ENCODE results near the gene TRMU. TPM values are rescaled to one million over a fixed set of nuclear protein-coding genes. Genes with fewer than 3 reads are reported as not detected.

Gene TRMU
- total RNA-seq (2014; rRNA removed; shearing (Covaris generic)) = 58.7 and 70.4 TPM in 2 replicates
- polyA plus RNA-seq (2016; fragmentation: Nextera tagmentation; extraction: Ambion mirVana) = 40.3 and 48.3 TPM in 2 replicates
- long read RNA-seq, transcript TRMU-201 (11 exons, 1,940 nt) = major isoform, 7 of 41 reads
- long read RNA-seq, transcript TRMU-204 (10 exons, 1,793 nt) = minor isoform, 5 of 41 reads
- long read RNA-seq, partial matches to known transcripts = 2 of 41 reads
- long read RNA-seq, other reads (novel, unspliced or antisense) = 16 of 41 reads

GRCh38 chr22:46335201-46336118, at the start of gene TRMU:
Gene TRMU (plus strand): TSS chr22:46335714. CDS start chr22:46335765, 51 bp downstream.
- H3K4me1 Mint-ChIP-seq = peaks cover 17% of the 10 kb centered on the region
- peak within 1 kb of the TSS; percentile 91 for H3K4me3 ChIP-seq
- H3K36me3 ChIP-seq (ENCODE audit: insufficient read depth) = peaks cover 26% of the 10 kb centered on the region
- peak within 1 kb of the TSS; percentile 96 for H3K27ac Mint-ChIP-seq
- H3F3A ChIP-seq (replicated peaks; ENCODE audit: low read depth) = no peaks in the 10 kb centered on the region
- H3K79me2 ChIP-seq (replicated peaks; ENCODE audit: insufficient read depth) = peaks cover 42% of the 10 kb centered on the region
- peak within 1 kb of the TSS; percentile 97 for H3K4me3 Mint-ChIP-seq
- H3K9me3 Mint-ChIP-seq = no peaks in the 10 kb centered on the region
- DNase-seq (ENCODE audit: low spot score) (peak; percentile 94), ATAC-seq (peak; percentile 97)
- H3K36me3 Mint-ChIP-seq (ENCODE audit: low read depth) = peaks cover 46% of the 10 kb centered on the region
- H3K4me2 ChIP-seq = peak within 1 kb of the TSS; percentile 91
- H3K27me3 ChIP-seq (ENCODE audit: insufficient read depth) = no peaks in the 10 kb centered on the region
- peaks cover 13% of the 10 kb centered on the region for H3K27me3 Mint-ChIP-seq (ENCODE audit: insufficient read depth, low read depth, poor library complexity)
- H3K27ac ChIP-seq (ENCODE audit: low read depth) = peak within 1 kb of the TSS; percentile 59
- no peaks in the 10 kb centered on the region for H3K9me2 ChIP-seq (ENCODE audit: insufficient read depth)
- H4K20me1 ChIP-seq (replicated peaks; ENCODE audit: insufficient read depth) = peaks cover 16% of the 10 kb centered on the region
- no peak for TF ChIP-seq NANOG (IDR thresholded peaks at IDR 0.05; ENCODE audit: borderline replicate concordance)
- no peak for TF ChIP-seq EZH2 (IDR thresholded peaks at IDR 0.05; ENCODE audit: low read depth, unreplicated experiment)
- no peak for TF ChIP-seq CTCF (conservative IDR thresholded peaks at IDR 0.05; ENCODE audit: low read depth in 2 of 2)
- TF ChIP-seq POLR2AphosphoS5 (IDR thresholded peaks at IDR 0.05; ENCODE audit: low read depth) = peak; percentile 76
- peak; percentile 37 for TF ChIP-seq CREB1 (CRISPR knock-in tag; IDR thresholded peaks at IDR 0.05; ENCODE audit: low read depth)
- TF ChIP-seq ZNF114 (CRISPR knock-in tag; IDR thresholded peaks at IDR 0.05) = no peak
- TF ChIP-seq ZNF331 (CRISPR knock-in tag; IDR thresholded peaks at IDR 0.05; ENCODE audit: low read depth) = no peak
- peak; percentile 22 for TF ChIP-seq REST (IDR thresholded peaks at IDR 0.05; ENCODE audit: unreplicated experiment)
- peak; percentile 76 for TF ChIP-seq ETS1 (IDR thresholded peaks at IDR 0.05)
- peaks cover 4% of the 10 kb centered on the region for H3K4me1 ChIP-seq (ENCODE audit: insufficient read depth)
- peak within 1 kb of the TSS; percentile 98 for H2AFZ ChIP-seq

All from GM23338 (cell line).